ENCODE results near the gene PCDH17. TPM values are rescaled to one million over a fixed set of nuclear protein-coding genes. Genes with fewer than 3 reads are reported as not detected.

Gene PCDH17
- total and polyA plus RNA-seq, 8 donors, result 2.1 to 10.2 (median 7.4) TPM

- Histone ChIP-seq H3K4me1 (no peaks in the 10 kb centered on the region), H3K27me3 (no peaks in the 10 kb centered on the region), H3K36me3 (no peaks in the 10 kb centered on the region), H3K9me3 (no peaks in the 10 kb centered on the region), H3K27ac (no peak overlapping the region), H3K4me3 (no peak overlapping the region)
- ATAC-seq (no peak), DNase-seq (no peak), FAIRE-seq (no peak)
- WGBS, 2 donors, result 71 to 85% methylated on average over 2 of the region's 2 CpGs
- no peak for TF ChIP-seq CTCF (IDR thresholded peaks at IDR 0.05)
- intact Hi-C loops (cut with DNase I), result no loop called here
These were observed 72.5 kb downstream of the PCDH17 start for GRCh38 chr13:57704031-57704430.

GRCh38 chr13:57716295-57716694 is 84.8 kb downstream of the PCDH17 start:
- TF ChIP-seq CTCF (IDR thresholded peaks at IDR 0.05), result no peak
- ATAC-seq (peak in 3 of 4 donors; percentile 32 to 63 (median 60)), FAIRE-seq (no peak), DNase-seq (no peak)
- no peaks in the 10 kb centered on the region for H3K9me3 ChIP-seq
- H3K27ac ChIP-seq, result no peak overlapping the region
- H3K4me3 ChIP-seq, result no peak overlapping the region
- no peaks in the 10 kb centered on the region for H3K4me1 ChIP-seq
- no peaks in the 10 kb centered on the region for H3K36me3 ChIP-seq
- no peaks in the 10 kb centered on the region for H3K27me3 ChIP-seq
- intact Hi-C loops (cut with DNase I), result no loop called here
- WGBS, 2 donors, result 49 to 53% methylated on average over 3 of the region's 3 CpGs

- TF ChIP-seq CTCF (IDR thresholded peaks at IDR 0.05), result no peak
These were observed 93.1 kb downstream of the PCDH17 start for GRCh38 chr13:57724486-57725272.

GRCh38 chr13:57725480-57725879 is 93.9 kb downstream of the PCDH17 start:
- Histone ChIP-seq H3K4me3 (no peak overlapping the region), H3K9me3 (no peaks in the 10 kb centered on the region), H3K27me3 (no peaks in the 10 kb centered on the region), H3K27ac (no peak overlapping the region), H3K36me3 (no peaks in the 10 kb centered on the region), H3K4me1 (no peaks in the 10 kb centered on the region)
- no peak for FAIRE-seq
- TF ChIP-seq CTCF (IDR thresholded peaks at IDR 0.05), result no peak
- ATAC-seq, result no peak
- WGBS, 2 donors, result 50 to 59% methylated on average over 2 of the region's 2 CpGs
- intact Hi-C loops (cut with DNase I), result no loop called here
- no peak for DNase-seq

More at GRCh38 chr13:57724486-57725272, 93.1 kb downstream of the PCDH17 start:
- Histone ChIP-seq H3K4me3 (no peak overlapping the region), H3K36me3 (no peaks in the 10 kb centered on the region), H3K27me3 (no peaks in the 10 kb centered on the region), H3K4me1 (no peaks in the 10 kb centered on the region), H3K27ac (no peak overlapping the region), H3K9me3 (no peaks in the 10 kb centered on the region)
- DNase-seq (no peak), ATAC-seq (no peak), FAIRE-seq (no peak)
- WGBS, 2 donors, result 57 to 70% methylated on average over 12 of the region's 12 CpGs
- intact Hi-C loops (cut with DNase I), result no loop called here

- Histone ChIP-seq H3K4me3 (no peak overlapping the region), H3K36me3 (no peaks in the 10 kb centered on the region), H3K9me3 (no peaks in the 10 kb centered on the region), H3K27ac (no peak overlapping the region), H3K27me3 (no peaks in the 10 kb centered on the region), H3K4me1 (no peaks in the 10 kb centered on the region)
- WGBS, 2 donors, result 54 to 74% methylated on average over 1 of the region's 1 CpG
- intact Hi-C loops (cut with DNase I), result no loop called here
- DNase-seq (no peak), ATAC-seq (no peak), FAIRE-seq (no peak)
- TF ChIP-seq CTCF (IDR thresholded peaks at IDR 0.05), result no peak
These were observed 95.4 kb downstream of the PCDH17 start for GRCh38 chr13:57726981-57727380.

All from pancreas (tissue), 10 donors.